Measurements from ENCODE around the gene LDHB.
"Not testable (repeated sequence)": the region's sequence is repeated elsewhere in the genome, so short reads cannot be mapped to it uniquely, and the experiment has no call there.

Gene LDHB

DNA sequence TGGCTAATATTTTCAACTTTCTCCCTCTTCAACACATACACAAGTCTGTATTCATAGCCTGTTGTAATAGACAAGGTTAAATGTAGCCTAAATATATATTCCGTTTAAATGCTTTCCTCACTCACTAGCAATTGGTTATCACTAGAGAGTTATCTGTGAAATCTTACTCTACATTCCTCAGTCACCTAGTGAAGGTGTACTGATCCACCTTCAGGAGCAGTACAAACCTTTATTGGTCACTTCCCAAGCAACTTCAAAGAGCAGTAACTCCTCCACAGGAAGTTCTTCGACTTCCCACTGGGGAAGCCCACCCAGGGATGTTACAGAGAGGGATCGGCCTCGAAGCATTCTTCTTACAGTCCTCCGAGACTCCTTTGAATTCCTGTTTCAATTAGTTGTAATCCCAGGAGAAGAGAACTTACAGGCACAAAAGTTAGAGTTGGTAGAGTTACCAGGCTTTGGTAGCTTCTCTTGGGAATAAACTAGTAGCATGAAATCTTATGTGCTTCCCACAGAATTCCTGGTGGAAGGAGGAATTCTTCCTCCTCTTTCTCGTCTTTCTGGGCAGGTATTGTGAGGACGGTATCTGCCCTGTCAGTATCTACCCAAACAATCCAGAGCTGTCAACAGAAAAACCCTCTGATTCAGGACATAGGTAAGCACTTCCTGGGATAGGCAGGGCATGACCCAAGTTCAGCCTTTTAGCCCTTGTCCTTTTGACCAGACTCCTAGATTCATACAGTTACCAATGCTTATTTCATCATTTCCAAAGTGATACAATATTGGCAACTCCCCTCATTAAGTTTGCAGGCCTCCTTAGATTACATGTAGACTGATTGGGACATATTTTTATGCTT lies 53.2 kb downstream of the LDHB start, which contains the start of gene GYS2:
Gene GYS2, minus strand, starts transcription at position 603 of the 857 bp plus-strand sequence. Its CDS starts 255 bp downstream, at position 348.
- no peak for DNase-seq

DNA sequence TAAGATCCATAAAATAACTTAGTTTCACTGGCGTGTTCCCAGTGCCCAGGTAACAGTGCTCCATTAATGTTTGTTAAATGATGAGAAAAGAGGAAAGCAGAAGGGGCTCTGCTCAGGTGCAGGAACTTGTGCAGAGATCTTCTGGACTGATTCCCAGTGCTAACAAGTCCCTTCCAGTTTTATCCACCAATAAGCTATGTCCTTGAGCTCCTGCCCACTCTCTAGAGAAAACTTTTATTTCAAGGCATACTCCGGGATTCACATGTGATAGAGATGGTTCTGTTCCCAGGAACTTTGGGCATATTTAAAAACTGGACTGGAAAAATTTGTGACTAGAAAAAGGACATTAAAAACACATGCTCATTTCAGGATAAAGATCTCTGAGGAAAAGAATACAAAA lies 54.9 kb downstream of the LDHB start:
- no peak for DNase-seq

DNA sequence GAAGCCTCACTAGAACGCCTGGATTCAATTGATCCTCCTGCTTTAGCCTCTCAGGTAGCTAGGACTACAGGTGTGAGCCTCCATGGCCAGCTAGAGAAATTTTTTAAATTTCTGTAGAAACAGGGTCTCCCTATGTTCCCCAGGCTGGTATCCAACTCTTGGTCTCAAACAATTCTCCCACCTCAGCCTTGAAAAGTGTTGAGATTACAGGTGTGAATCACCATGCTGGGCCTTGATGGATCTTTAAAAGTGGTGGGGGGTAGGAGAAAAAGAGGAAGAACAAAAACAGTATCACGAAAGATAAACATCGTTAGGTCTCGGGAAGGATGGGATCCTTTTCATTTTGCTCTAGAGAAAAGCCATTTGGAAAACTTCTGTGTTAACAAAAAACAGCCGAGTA lies 57.4 kb downstream of the LDHB start:
- no peak for DNase-seq

DNA sequence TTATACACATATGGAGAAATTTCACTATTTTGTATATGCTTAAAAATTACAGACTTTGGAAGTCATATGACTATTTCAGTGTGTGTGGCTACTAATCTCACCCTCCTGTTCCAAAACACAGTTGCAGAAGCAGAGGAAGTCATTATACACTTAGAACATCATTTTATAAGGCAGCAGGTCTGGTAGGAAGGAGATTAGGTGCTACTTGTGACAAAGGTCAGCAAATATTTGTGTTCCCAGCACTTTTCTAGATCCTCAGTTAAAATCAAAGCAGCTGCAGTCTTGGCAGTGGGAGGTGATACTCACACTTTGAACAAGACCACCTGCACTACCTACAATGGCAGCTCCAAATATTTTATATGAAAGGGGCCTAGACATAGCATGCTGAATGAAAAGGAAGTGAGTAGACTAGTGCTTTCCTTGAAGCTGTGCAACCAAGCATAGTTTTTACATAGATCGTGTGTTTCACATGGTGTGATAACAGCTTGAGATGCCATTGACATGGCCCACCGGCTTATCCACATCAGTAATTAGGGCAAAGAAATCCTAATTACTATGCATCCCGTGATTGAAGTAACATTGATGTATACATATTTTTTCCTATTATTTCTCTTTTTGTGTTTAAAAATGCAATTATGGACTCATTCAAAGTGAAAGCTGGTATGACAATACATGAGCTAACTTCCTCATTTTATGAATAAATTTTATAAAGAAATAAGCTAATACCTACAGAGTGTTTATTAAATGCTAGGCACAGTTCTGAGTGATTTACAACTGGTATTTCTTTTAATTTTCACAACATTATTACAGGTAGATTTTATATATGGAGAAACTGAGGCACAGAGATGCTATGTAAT lies 58.3 kb downstream of the LDHB start:
- DNase-seq, result no peak

DNA sequence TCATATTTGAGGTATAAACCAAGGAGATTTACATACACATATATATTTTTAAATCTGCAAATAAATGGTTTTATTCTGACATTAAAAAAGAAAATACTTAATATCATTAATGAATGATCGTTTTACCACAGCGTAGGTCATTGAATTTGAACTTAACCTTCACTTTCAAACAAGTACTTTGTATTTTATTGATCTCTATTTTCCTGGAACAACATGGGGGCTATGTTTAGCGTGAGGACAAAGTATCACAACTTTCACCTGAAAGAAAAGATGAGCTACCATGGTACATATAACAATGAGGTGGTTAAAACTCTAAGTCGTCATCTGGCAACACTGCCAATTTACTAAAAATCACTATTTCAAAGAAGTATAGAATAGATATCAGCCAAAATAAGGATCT lies 59.0 kb downstream of the LDHB start:
- no peak for DNase-seq

DNA sequence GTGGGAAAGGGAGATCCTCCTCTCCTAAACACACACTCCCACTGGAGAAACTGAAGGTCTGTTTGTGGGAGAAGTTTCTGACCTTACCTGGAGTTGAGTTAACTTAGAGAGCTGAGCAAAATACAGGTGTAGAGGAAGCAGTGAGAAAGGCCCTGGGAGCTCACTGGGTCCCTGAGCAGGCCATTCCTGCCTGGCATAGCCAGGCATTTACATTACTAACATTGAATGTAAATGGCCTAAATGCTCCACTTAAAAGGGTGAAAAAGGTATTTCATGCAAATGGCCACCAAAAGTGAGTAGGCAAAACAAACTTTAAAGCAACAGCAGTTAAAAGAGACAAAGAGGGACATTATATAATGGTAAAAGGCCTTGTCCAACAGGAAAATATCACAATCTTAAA lies 62.3 kb downstream of the LDHB start:
- DNase-seq, result not testable (repeated sequence)

DNA sequence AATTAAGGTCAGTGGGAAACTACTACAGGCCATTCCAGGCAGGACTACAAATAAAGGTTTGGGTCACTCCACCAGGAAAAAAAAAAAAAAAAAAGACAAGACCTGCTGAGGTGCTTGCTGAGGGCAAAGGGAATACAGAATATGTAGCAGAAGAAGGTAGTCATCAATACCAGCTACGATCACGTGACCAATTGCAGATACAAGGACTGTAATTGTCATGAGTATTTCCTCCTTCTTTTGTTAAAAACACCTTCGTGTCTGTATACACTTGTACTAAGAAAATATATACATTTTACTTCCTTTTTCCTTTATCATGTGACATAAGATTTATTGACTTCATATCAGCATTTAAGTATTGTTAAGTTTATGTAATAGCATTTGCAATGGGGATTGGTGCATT lies 72.2 kb downstream of the LDHB start:
- no peak for DNase-seq
